ENCODE data around the gene SP140.
"Not testable (repeated sequence)": the region's sequence is repeated elsewhere in the genome, so short reads cannot be mapped to it uniquely, and the experiment has no call there.

Gene SP140

GRCh38 chr2:230226051-230226551, 565 bp downstream of the SP140 start:
- DNase-seq (ENCODE audit: low spot score) = no peak

- no peak for DNase-seq (ENCODE audit: low spot score)
Measured at GRCh38 chr2:230227216-230227615, 1.7 kb downstream of the SP140 start.

GRCh38 chr2:230230087-230230486, 4.6 kb downstream of the SP140 start:
- DNase-seq (ENCODE audit: low spot score) = no peak

GRCh38 chr2:230230496-230231200, 5.1 kb downstream of the SP140 start:
- no peak for DNase-seq (ENCODE audit: low spot score)

GRCh38 chr2:230231251-230231650, 5.7 kb downstream of the SP140 start:
- DNase-seq (ENCODE audit: low spot score) = no peak

- DNase-seq (ENCODE audit: low spot score) = no peak
Measured at GRCh38 chr2:230234122-230234722, 8.7 kb downstream of the SP140 start.

- DNase-seq (ENCODE audit: low spot score) = no peak
Measured at GRCh38 chr2:230234845-230235244, 9.3 kb downstream of the SP140 start.

- DNase-seq (ENCODE audit: low spot score) = no peak
Measured at GRCh38 chr2:230244211-230244610, 18.7 kb downstream of the SP140 start.

GRCh38 chr2:230246206-230246605, 20.7 kb downstream of the SP140 start:
- DNase-seq (ENCODE audit: low spot score) = no peak

- no peak for DNase-seq (ENCODE audit: low spot score)
Measured at GRCh38 chr2:230250231-230250630, 24.7 kb downstream of the SP140 start.

GRCh38 chr2:230254152-230254881, 28.8 kb downstream of the SP140 start:
- DNase-seq (ENCODE audit: low spot score) = no peak

GRCh38 chr2:230256733-230257332, 31.3 kb downstream of the SP140 start:
- no peak for DNase-seq (ENCODE audit: low spot score)

- DNase-seq (ENCODE audit: low spot score) = no peak
Measured at GRCh38 chr2:230258483-230258882, 32.9 kb downstream of the SP140 start.

GRCh38 chr2:230262246-230262645, 36.7 kb downstream of the SP140 start:
- DNase-seq (ENCODE audit: low spot score) = no peak

GRCh38 chr2:230264945-230265344, 39.4 kb downstream of the SP140 start:
- not testable (repeated sequence) for DNase-seq (ENCODE audit: low spot score)

- DNase-seq (ENCODE audit: low spot score) = no peak
Measured at GRCh38 chr2:230266638-230267037, 41.1 kb downstream of the SP140 start.

- DNase-seq (ENCODE audit: low spot score) = no peak
Measured at GRCh38 chr2:230267059-230267458, 41.5 kb downstream of the SP140 start.

GRCh38 chr2:230267556-230267955, 42.0 kb downstream of the SP140 start:
- no peak for DNase-seq (ENCODE audit: low spot score)

GRCh38 chr2:230268606-230269243, 43.2 kb downstream of the SP140 start:
- no peak for DNase-seq (ENCODE audit: low spot score)

- DNase-seq (ENCODE audit: low spot score) = no peak
Measured at GRCh38 chr2:230269715-230270114, 44.2 kb downstream of the SP140 start.

- DNase-seq (ENCODE audit: low spot score) = no peak
Measured at GRCh38 chr2:230282936-230283335, 57.4 kb downstream of the SP140 start.

GRCh38 chr2:230286048-230286447, 60.5 kb downstream of the SP140 start:
- no peak for DNase-seq (ENCODE audit: low spot score)

Data from LoVo (cell line).